Left lung (tissue), 10 donors: ENCODE measurements around the gene COASY. TPM values are rescaled to one million over a fixed set of nuclear protein-coding genes. Genes with fewer than 3 reads are reported as not detected.

ENCODE experiments used
- ATAC-seq: fragments of 200-7000 bp; cut with Tn5 transposase; one replicate; pipeline ENCODE4 v1.9.1; 2020; ENCODE audit warnings: moderate library complexity
- DNase-seq, 4 donors: peaks; one replicate each; pipeline ENCODE4 v3.0.0-alpha.2; 2013 to 2020
- H3K27ac ChIP-seq, 2 donors: fragments of 200-600 bp; sonication (generic) in 1 of 2; one replicate each; pipeline versions ENCODE4 v1.5.0 to v1.8.0; 2020 to 2021
- H3K27me3 ChIP-seq, 2 donors: fragments of 200-600 bp; sonication (generic) in 1 of 2; one replicate each; pipeline versions ENCODE4 v1.5.0 to v1.8.0; 2020 to 2021
- H3K36me3 ChIP-seq, 2 donors: fragments of 200-600 bp; sonication (generic) in 1 of 2; one replicate each; pipeline versions ENCODE4 v1.5.0 to v1.8.0; 2020 to 2021
- H3K4me1 ChIP-seq, 2 donors: fragments of 200-600 bp; one replicate each; pipeline ENCODE4 v1.8.0; 2021
- H3K4me3 ChIP-seq, 2 donors: fragments of 200-600 bp; sonication (generic) in 1 of 2; one replicate each; pipeline versions ENCODE4 v1.5.0 to v1.8.0; 2020 to 2021; ENCODE audit warnings: mild to moderate bottlenecking in 1 of 2
- H3K9me3 ChIP-seq, 2 donors: fragments of 200-600 bp; sonication (generic) in 1 of 2; one replicate each; pipeline versions ENCODE4 v1.5.0 to v1.8.0; 2020 to 2021
- intact Hi-C, 2 donors: fragments of 100-400 bp; cut with DNase I; formaldehyde crosslinking; loops; one replicate each; pipeline versions ENCODE4 v1.11.2 to v1.14.2; 2022
- polyA plus RNA-seq, 6 donors: library from polyadenylated mRNA; unstranded; fragments of 120-200 nt; gene quantifications; one replicate each; pipeline ENCODE4 v1.2.1, GENCODE V29; 2013; ENCODE audit not compliant: insufficient read length in 6 of 6
- total RNA-seq, 2 donors: library from RNA; stranded (reverse); fragmentation: NEBNext Ultra II Directional; extraction: Animal tissue kit (Norgen Biotek cat#: 25700); gene quantifications; one replicate each; pipeline ENCODE4 v1.2.1, GENCODE V29; 2021
- TF ChIP-seq, protein P1 (sequence below), 2 donors: fragments of 200-600 bp; sonication (generic) in 1 of 2; IDR thresholded peaks; one replicate each; pipeline versions ENCODE4 v1.5.0 to v1.8.0; 2021; ENCODE audit warnings: antibody characterized with exemption in 2 of 2
- donor health status: DM: no; HTN: yes; CAD: no.
- donor health status: DM: no; HTN: no; CAD: no.

The COASY gene
- total and polyA plus RNA-seq, 8 donors = 41.1 to 116 (median 43.7) TPM

GRCh38 chr17:42563143-42563509 is 1.2 kb downstream of the COASY start:
- intact Hi-C loops = no loop called here
- Histone ChIP-seq H3K27me3 (no peaks in the 10 kb centered on the region), H3K4me1 (peaks cover 31 to 53% of the 10 kb centered on the region in 2 donors), H3K4me3 (peak overlapping the region; percentile 69 to 96), H3K27ac (peak overlapping the region in 1 of 2 donors; percentile 93), H3K36me3 (peaks cover 0 to 21% of the 10 kb centered on the region in 2 donors), H3K9me3 (no peaks in the 10 kb centered on the region)
- TF ChIP-seq, protein P1, sequence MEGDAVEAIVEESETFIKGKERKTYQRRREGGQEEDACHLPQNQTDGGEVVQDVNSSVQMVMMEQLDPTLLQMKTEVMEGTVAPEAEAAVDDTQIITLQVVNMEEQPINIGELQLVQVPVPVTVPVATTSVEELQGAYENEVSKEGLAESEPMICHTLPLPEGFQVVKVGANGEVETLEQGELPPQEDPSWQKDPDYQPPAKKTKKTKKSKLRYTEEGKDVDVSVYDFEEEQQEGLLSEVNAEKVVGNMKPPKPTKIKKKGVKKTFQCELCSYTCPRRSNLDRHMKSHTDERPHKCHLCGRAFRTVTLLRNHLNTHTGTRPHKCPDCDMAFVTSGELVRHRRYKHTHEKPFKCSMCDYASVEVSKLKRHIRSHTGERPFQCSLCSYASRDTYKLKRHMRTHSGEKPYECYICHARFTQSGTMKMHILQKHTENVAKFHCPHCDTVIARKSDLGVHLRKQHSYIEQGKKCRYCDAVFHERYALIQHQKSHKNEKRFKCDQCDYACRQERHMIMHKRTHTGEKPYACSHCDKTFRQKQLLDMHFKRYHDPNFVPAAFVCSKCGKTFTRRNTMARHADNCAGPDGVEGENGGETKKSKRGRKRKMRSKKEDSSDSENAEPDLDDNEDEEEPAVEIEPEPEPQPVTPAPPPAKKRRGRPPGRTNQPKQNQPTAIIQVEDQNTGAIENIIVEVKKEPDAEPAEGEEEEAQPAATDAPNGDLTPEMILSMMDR (IDR thresholded peaks at IDR 0.05) = no peak
- ATAC-seq (no peak), DNase-seq (no peak)

DNA sequence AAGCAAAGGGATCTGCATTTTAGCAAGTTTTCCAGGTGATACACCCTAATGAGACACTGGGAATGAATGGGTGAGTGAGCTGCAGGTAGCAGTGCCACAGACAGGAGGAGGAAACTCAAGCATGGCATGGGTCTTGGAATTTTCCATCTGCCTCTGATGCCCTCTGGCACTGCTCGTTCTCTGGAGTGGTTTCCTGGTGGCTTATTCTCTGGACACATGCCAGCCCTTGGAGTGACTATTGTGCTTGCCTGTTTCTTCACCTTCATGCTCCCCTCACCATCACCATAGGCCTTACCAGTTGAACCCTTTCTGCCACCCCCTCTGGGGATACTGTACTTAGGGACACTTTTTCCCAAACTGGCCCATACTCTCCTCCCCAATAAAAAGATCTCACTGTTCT is 1.6 kb downstream of the COASY start:
- Histone ChIP-seq H3K27ac (peak overlapping the region in 1 of 2 donors; percentile 93), H3K4me3 (peak overlapping the region in 1 of 2 donors; percentile 96), H3K27me3 (no peaks in the 10 kb centered on the region), H3K4me1 (peaks cover 31 to 57% of the 10 kb centered on the region in 2 donors), H3K36me3 (peaks cover 0 to 25% of the 10 kb centered on the region in 2 donors), H3K9me3 (no peaks in the 10 kb centered on the region)
- intact Hi-C loops = no loop called here
- TF ChIP-seq, protein P1 (IDR thresholded peaks at IDR 0.05) = no peak
- DNase-seq = no peak
- ATAC-seq = no peak

- H3K4me1 ChIP-seq = peaks cover 31 to 61% of the 10 kb centered on the region in 2 donors
- intact Hi-C loops = no loop called here
These were observed 2.0 kb downstream of the COASY start for GRCh38 chr17:42563950-42564349.

GRCh38 chr17:42564815-42565522 is 3.0 kb downstream of the COASY start:
- no peaks in the 10 kb centered on the region for H3K9me3 ChIP-seq
- peaks cover 0 to 40% of the 10 kb centered on the region in 2 donors for H3K36me3 ChIP-seq
- no peaks in the 10 kb centered on the region for H3K27me3 ChIP-seq
- intact Hi-C loops = no loop called here
- H3K4me3 ChIP-seq = no peak overlapping the region
- DNase-seq (no peak), ATAC-seq (no peak)
- H3K27ac ChIP-seq = peak overlapping the region in 1 of 2 donors; percentile 23
- TF ChIP-seq, protein P1 (IDR thresholded peaks at IDR 0.05) = no peak
- peaks cover 31 to 65% of the 10 kb centered on the region in 2 donors for H3K4me1 ChIP-seq

More at GRCh38 chr17:42563950-42564349, 2.0 kb downstream of the COASY start:
- peaks cover 0 to 30% of the 10 kb centered on the region in 2 donors for H3K36me3 ChIP-seq
- ATAC-seq (no peak), DNase-seq (no peak)
- H3K4me3 ChIP-seq = peak overlapping the region in 1 of 2 donors; percentile 96
- TF ChIP-seq, protein P1 (IDR thresholded peaks at IDR 0.05) = no peak
- H3K27ac ChIP-seq = no peak overlapping the region
- no peaks in the 10 kb centered on the region for H3K9me3 ChIP-seq
- no peaks in the 10 kb centered on the region for H3K27me3 ChIP-seq

GRCh38 chr17:42565523-42566214 is 3.7 kb downstream of the COASY start:
- H3K9me3 ChIP-seq = no peaks in the 10 kb centered on the region
- H3K4me3 ChIP-seq = no peak overlapping the region
- TF ChIP-seq, protein P1 (IDR thresholded peaks at IDR 0.05) = no peak
- H3K4me1 ChIP-seq = peaks cover 31 to 71% of the 10 kb centered on the region in 2 donors
- peak overlapping the region in 1 of 2 donors; percentile 97 for H3K27ac ChIP-seq
- DNase-seq (no peak), ATAC-seq (no peak)
- H3K36me3 ChIP-seq = peaks cover 0 to 47% of the 10 kb centered on the region in 2 donors
- H3K27me3 ChIP-seq = no peaks in the 10 kb centered on the region
- intact Hi-C loops = no loop called here
